ENCODE measurements around the gene SCCPDH. TPM values are rescaled to one million over a fixed set of nuclear protein-coding genes. Genes with fewer than 3 reads are reported as not detected.
A peak's percentile ranks its signal among the peaks of the same experiment; 100 is the strongest.

SCCPDH gene
- total and polyA plus RNA-seq, 2 of the 13 experiments (the other 11 are each of a cell fraction or from before 2014, with no cell fraction given) = 36.7 to 62.3 TPM

- Histone ChIP-seq H3K36me3 (replicated peaks in 1 of 2; ENCODE audit: control insufficient read depth in 1 of 2, insufficient read depth in 2 of 2, low read length in 2 of 2) (peaks cover 12 to 26% of the 10 kb centered on the region in 2 experiments; a peak in 4 of 5 replicates), H3K9ac (ENCODE audit: insufficient read depth, low read depth, low read length) (no peak overlapping the region), H4K20me1 (ENCODE audit: insufficient read depth, low read length) (no peaks in the 10 kb centered on the region), H3K27ac (ENCODE audit: extremely low read length, insufficient read depth, low read length) (no peak overlapping the region), H3K4me1 (ENCODE audit: insufficient read depth, low read length) (peaks cover 14% of the 10 kb centered on the region), H2AFZ (ENCODE audit: low read length) (no peak overlapping the region), H3K4me3 (replicated peaks in 1 of 3; ENCODE audit: insufficient read depth in 1 of 3, low read depth in 2 of 3, low read length in 3 of 3) (no peak overlapping the region), H3K9me3 (ENCODE audit: low read length) (no peaks in the 10 kb centered on the region), H3K79me2 (ENCODE audit: insufficient read depth, low read length) (no peaks in the 10 kb centered on the region), H3K27me3 (ENCODE audit: control insufficient read depth in 1 of 2, insufficient read depth in 2 of 2, low read length in 2 of 2) (no peaks in the 10 kb centered on the region), H3K4me2 (ENCODE audit: low read depth, low read length) (no peak overlapping the region)
- in situ Hi-C loops (cut with HindIII; ENCODE audit: extremely low pct_ligation_motif_present, low pct_unique_long_range_greater_than_20kb) (no loop called here), intact Hi-C loops (cut with micrococcal nuclease; ENCODE audit: unreplicated experiment) (no loop called here)
- CTCF ChIA-PET (ENCODE audit: low intra/inter-chr PET ratio, low total read pairs) = no interaction called here
- over 99% methylated on average over 9 of the region's 13 CpGs for WGBS (ENCODE audit: low lambda C conversion rate)
- TF ChIP-seq RBM22 (optimal IDR thresholded peaks at IDR 0.05; ENCODE audit: low read length) = peak; percentile 34
- TF ChIP-seq, protein P1, sequence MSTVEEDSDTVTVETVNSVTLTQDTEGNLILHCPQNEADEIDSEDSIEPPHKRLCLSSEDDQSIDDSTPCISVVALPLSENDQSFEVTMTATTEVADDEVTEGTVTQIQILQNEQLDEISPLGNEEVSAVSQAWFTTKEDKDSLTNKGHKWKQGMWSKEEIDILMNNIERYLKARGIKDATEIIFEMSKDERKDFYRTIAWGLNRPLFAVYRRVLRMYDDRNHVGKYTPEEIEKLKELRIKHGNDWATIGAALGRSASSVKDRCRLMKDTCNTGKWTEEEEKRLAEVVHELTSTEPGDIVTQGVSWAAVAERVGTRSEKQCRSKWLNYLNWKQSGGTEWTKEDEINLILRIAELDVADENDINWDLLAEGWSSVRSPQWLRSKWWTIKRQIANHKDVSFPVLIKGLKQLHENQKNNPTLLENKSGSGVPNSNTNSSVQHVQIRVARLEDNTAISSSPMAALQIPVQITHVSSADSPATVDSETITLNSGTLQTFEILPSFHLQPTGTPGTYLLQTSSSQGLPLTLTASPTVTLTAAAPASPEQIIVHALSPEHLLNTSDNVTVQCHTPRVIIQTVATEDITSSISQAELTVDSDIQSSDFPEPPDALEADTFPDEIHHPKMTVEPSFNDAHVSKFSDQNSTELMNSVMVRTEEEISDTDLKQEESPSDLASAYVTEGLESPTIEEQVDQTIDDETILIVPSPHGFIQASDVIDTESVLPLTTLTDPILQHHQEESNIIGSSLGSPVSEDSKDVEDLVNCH (CRISPR knock-in tag; IDR thresholded peaks at IDR 0.05) = no peak
- DNase-seq (ENCODE audit: low spot score) = no peak
- POLR2A ChIA-PET = no interaction called here
- no peak for FAIRE-seq
- BruUV-seq (replicated peaks) = no TSS peak
- no peak for ATAC-seq
These were observed 55.5 kb downstream of the SCCPDH start for GRCh38 chr1:246779561-246780175.

GRCh38 chr1:246780264-246780663, 56.1 kb downstream of the SCCPDH start:
- no peaks in the 10 kb centered on the region; the same call in 1 of the 2 replicates for H3K9me3 ChIP-seq (ENCODE audit: low read length)
- intact Hi-C loops (cut with micrococcal nuclease; ENCODE audit: unreplicated experiment) = no loop called here
- no peak for ATAC-seq
- in situ Hi-C loops (cut with HindIII; ENCODE audit: extremely low pct_ligation_motif_present, low pct_unique_long_range_greater_than_20kb) = no loop called here
- no peaks in the 10 kb centered on the region for H3K27me3 ChIP-seq (ENCODE audit: control insufficient read depth in 1 of 2, insufficient read depth in 2 of 2, low read length in 2 of 2)
- H2AFZ ChIP-seq (ENCODE audit: low read length) = no peak overlapping the region
- H3K79me2 ChIP-seq (ENCODE audit: insufficient read depth, low read length) = no peaks in the 10 kb centered on the region
- BruUV-seq (replicated peaks) = no TSS peak
- no peak overlapping the region for H3K9ac ChIP-seq (ENCODE audit: insufficient read depth, low read depth, low read length)
- H3K36me3 ChIP-seq (replicated peaks in 1 of 2; ENCODE audit: control insufficient read depth in 1 of 2, insufficient read depth in 2 of 2, low read length in 2 of 2) = peaks cover 10 to 23% of the 10 kb centered on the region in 2 experiments; a peak in 3 of 5 replicates
- ChIA-PET CTCF (ENCODE audit: low intra/inter-chr PET ratio, low total read pairs) (no interaction called here), POLR2A (no interaction called here)
- FAIRE-seq = no peak
- peaks cover 14% of the 10 kb centered on the region for H3K4me1 ChIP-seq (ENCODE audit: insufficient read depth, low read length)
- TF ChIP-seq, protein P2, sequence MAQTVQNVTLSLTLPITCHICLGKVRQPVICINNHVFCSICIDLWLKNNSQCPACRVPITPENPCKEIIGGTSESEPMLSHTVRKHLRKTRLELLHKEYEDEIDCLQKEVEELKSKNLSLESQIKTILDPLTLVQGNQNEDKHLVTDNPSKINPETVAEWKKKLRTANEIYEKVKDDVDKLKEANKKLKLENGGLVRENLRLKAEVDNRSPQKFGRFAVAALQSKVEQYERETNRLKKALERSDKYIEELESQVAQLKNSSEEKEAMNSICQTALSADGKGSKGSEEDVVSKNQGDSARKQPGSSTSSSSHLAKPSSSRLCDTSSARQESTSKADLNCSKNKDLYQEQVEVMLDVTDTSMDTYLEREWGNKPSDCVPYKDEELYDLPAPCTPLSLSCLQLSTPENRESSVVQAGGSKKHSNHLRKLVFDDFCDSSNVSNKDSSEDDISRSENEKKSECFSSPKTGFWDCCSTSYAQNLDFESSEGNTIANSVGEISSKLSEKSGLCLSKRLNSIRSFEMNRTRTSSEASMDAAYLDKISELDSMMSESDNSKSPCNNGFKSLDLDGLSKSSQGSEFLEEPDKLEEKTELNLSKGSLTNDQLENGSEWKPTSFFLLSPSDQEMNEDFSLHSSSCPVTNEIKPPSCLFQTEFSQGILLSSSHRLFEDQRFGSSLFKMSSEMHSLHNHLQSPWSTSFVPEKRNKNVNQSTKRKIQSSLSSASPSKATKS (CRISPR knock-in tag; IDR thresholded peaks at IDR 0.05) = no peak
- no peak for TF ChIP-seq ZNF432 (CRISPR knock-in tag; IDR thresholded peaks at IDR 0.05; ENCODE audit: borderline replicate concordance)
- no peak for TF ChIP-seq CHD4 (IDR thresholded peaks at IDR 0.05; ENCODE audit: borderline replicate concordance, low read length)
- TF ChIP-seq CBFB (CRISPR knock-in tag; IDR thresholded peaks at IDR 0.05) = no peak
- no peak for TF ChIP-seq MTF2 (CRISPR knock-in tag; IDR thresholded peaks at IDR 0.05; ENCODE audit: borderline replicate concordance)
- TF ChIP-seq KDM5A (IDR thresholded peaks at IDR 0.05; ENCODE audit: borderline replicate concordance, low read length) = no peak
- no peak for TF ChIP-seq JDP2 (CRISPR knock-in tag; IDR thresholded peaks at IDR 0.05; ENCODE audit: borderline replicate concordance)
- TF ChIP-seq SAP130 (CRISPR knock-in tag; IDR thresholded peaks at IDR 0.05; ENCODE audit: low read depth) = no peak
- TF ChIP-seq ARNT (IDR thresholded peaks at IDR 0.05) = no peak
- no peak for TF ChIP-seq ZNF530 (CRISPR knock-in tag; IDR thresholded peaks at IDR 0.05; ENCODE audit: low read depth)
- WGBS (ENCODE audit: low lambda C conversion rate) = 96% methylated on average over 4 of the region's 9 CpGs
- no peaks in the 10 kb centered on the region for H4K20me1 ChIP-seq (ENCODE audit: insufficient read depth, low read length)
- DNase-seq (ENCODE audit: low spot score) = no peak
- H3K4me2 ChIP-seq (ENCODE audit: low read depth, low read length) = no peak overlapping the region
- no peak overlapping the region for H3K27ac ChIP-seq (ENCODE audit: extremely low read length, insufficient read depth, low read length)
- no peak overlapping the region for H3K4me3 ChIP-seq (replicated peaks in 1 of 3; ENCODE audit: insufficient read depth in 1 of 3, low read depth in 2 of 3, low read length in 3 of 3)

All from HepG2 (cell line).